Smooth muscle cell (in vitro differentiated cells): Measurements from ENCODE around the gene COBL. TPM values are rescaled to one million over a fixed set of nuclear protein-coding genes. Genes with fewer than 3 reads are reported as not detected.

ENCODE experiments used
- DNase-seq: peaks from one replicate; lab custom pipeline; 2025; ENCODE audit not compliant: unreplicated experiment; lab: John Stamatoyannopoulos, UW
- H2AFZ ChIP-seq: fragments of 200-600 bp; sonication (generic); 2 replicates; pipeline ENCODE4 v1.6.0; 2016; ENCODE audit warnings: antibody characterized with exemption, low read depth, mild to moderate bottlenecking
- H3F3A ChIP-seq: fragments of 200-600 bp; sonication (generic); 2 replicates; pipeline ENCODE4 v1.6.0; 2017; ENCODE audit warnings: antibody characterized with exemption, low read depth
- H3K27ac ChIP-seq: fragments of 200-600 bp; sonication (generic); 2 replicates; pipeline ENCODE4 v1.5.1; 2016; ENCODE audit warnings: low read depth, mild to moderate bottlenecking
- H3K27me3 ChIP-seq: fragments of 200-600 bp; sonication (generic); 2 replicates; pipeline ENCODE4 v1.6.1; 2016; ENCODE audit warnings: low read depth, mild to moderate bottlenecking
- H3K36me3 ChIP-seq: fragments of 200-600 bp; sonication (generic); 2 replicates; pipeline ENCODE4 v1.5.1; 2016; ENCODE audit warnings: low read depth
- H3K4me1 ChIP-seq: fragments of 200-600 bp; sonication (generic); 2 replicates; pipeline ENCODE4 v1.5.1; 2016; ENCODE audit warnings: low read depth
- H3K4me2 ChIP-seq: fragments of 200-600 bp; sonication (generic); 2 replicates; pipeline ENCODE4 v1.6.0; 2016; ENCODE audit warnings: mild to moderate bottlenecking
- H3K4me3 ChIP-seq: fragments of 200-600 bp; sonication (generic); 2 replicates; pipeline ENCODE4 v1.5.1; 2016; ENCODE audit warnings: mild to moderate bottlenecking
- H3K79me2 ChIP-seq: fragments of 200-600 bp; sonication (generic); 2 replicates; pipeline ENCODE4 v1.6.0; 2016; ENCODE audit warnings: low read depth, mild to moderate bottlenecking
- H3K9ac ChIP-seq: fragments of 200-600 bp; sonication (generic); 2 replicates; pipeline ENCODE4 v1.6.0; 2016; ENCODE audit warnings: low read depth
- H3K9me3 ChIP-seq: fragments of 200-600 bp; sonication (generic); replicated peaks from 2 replicates; pipeline ENCODE4 v1.5.1; 2016; ENCODE audit warnings: low read depth
- H4K20me1 ChIP-seq: fragments of 200-600 bp; sonication (generic); 2 replicates; pipeline ENCODE4 v1.6.0; 2016; ENCODE audit warnings: low read depth
- CTCF ChIP-seq: fragments of 200-600 bp; sonication (generic); IDR thresholded peaks from 2 replicates; pipeline ENCODE4 v1.5.1; 2017; ENCODE audit warnings: borderline replicate concordance, mild to moderate bottlenecking, antibody characterized with exemption; ENCODE audit not compliant: insufficient read depth, poor library complexity, severe bottlenecking
- WGBS: methylation state at CpG from one replicate; pipeline ENCODE4 v1.1.7; 2016; ENCODE audit warnings: low lambda C conversion rate; 5-methylcytosine and 5-hydroxymethylcytosine counted together
- polyA plus RNA-seq: library from polyadenylated mRNA; unstranded; fragments of >200 nt; fragmentation: Nextera tagmentation; extraction: Ambion mirVana; gene quantifications from 2 replicates; pipeline ENCODE4 v1.2.1, GENCODE V29; 2016
- total RNA-seq: library from RNA; depleted of rRNA; stranded (reverse); fragments of >200 nt; gene quantifications from 2 replicates; pipeline ENCODE4 v1.2.3, GENCODE V29; 2014

COBL gene
- total and polyA plus RNA-seq, 2 experiments from 2014 or later = 0.47 to 2.8 TPM

- no peaks in the 10 kb centered on the region for H3K9me3 ChIP-seq
- no peaks in the 10 kb centered on the region for H4K20me1 ChIP-seq
- no peak for TF ChIP-seq CTCF
- peak overlapping the region; percentile 56 for H3K9ac ChIP-seq
- no peak overlapping the region for H3K4me3 ChIP-seq
- peaks cover 3% of the 10 kb centered on the region for H3F3A ChIP-seq
- H2AFZ ChIP-seq = no peak overlapping the region
- DNase-seq = no peak
- H3K79me2 ChIP-seq = no peaks in the 10 kb centered on the region
- no peaks in the 10 kb centered on the region for H3K4me1 ChIP-seq
- no peaks in the 10 kb centered on the region for H3K36me3 ChIP-seq
- no peaks in the 10 kb centered on the region for H3K27me3 ChIP-seq
- peak overlapping the region; percentile 89 for H3K27ac ChIP-seq
- WGBS = 70% methylated on average over 22 of the region's 22 CpGs
- H3K4me2 ChIP-seq = peak overlapping the region; percentile 20
Observed at GRCh38 chr7:51019891-51020870, 296.4 kb downstream of the COBL start.

GRCh38 chr7:51019191-51019844 is 297.3 kb downstream of the COBL start:
- Histone ChIP-seq H3K4me2 (no peak overlapping the region), H3F3A (peaks cover 3% of the 10 kb centered on the region), H3K4me3 (no peak overlapping the region), H3K27me3 (no peaks in the 10 kb centered on the region), H3K9me3 (no peaks in the 10 kb centered on the region), H3K9ac (peak overlapping the region; percentile 56), H4K20me1 (no peaks in the 10 kb centered on the region), H3K4me1 (no peaks in the 10 kb centered on the region), H3K36me3 (no peaks in the 10 kb centered on the region), H3K27ac (peak overlapping the region; percentile 89), H2AFZ (no peak overlapping the region), H3K79me2 (no peaks in the 10 kb centered on the region)
- TF ChIP-seq CTCF = no peak
- DNase-seq = no peak
- 54% methylated on average over 7 of the region's 7 CpGs for WGBS

GRCh38 chr7:51017576-51018535 is 298.8 kb downstream of the COBL start:
- H3K4me3 ChIP-seq = no peak overlapping the region
- no peak overlapping the region for H2AFZ ChIP-seq

More at GRCh38 chr7:51017576-51018535, 298.8 kb downstream of the COBL start:
- no peaks in the 10 kb centered on the region for H3K36me3 ChIP-seq
- DNase-seq = no peak
- no peaks in the 10 kb centered on the region for H3K9me3 ChIP-seq
- WGBS = 91% methylated on average over 16 of the region's 16 CpGs
- H3K27me3 ChIP-seq = no peaks in the 10 kb centered on the region
- H3K4me2 ChIP-seq = no peak overlapping the region
- H3K4me1 ChIP-seq = no peaks in the 10 kb centered on the region
- H3K27ac ChIP-seq = no peak overlapping the region
- H3F3A ChIP-seq = peaks cover 3% of the 10 kb centered on the region
- H4K20me1 ChIP-seq = no peaks in the 10 kb centered on the region
- H3K9ac ChIP-seq = no peak overlapping the region
- TF ChIP-seq CTCF = no peak
- H3K79me2 ChIP-seq = no peaks in the 10 kb centered on the region
